PFSK-1 (cell line): ENCODE results near the gene TEAD3.

Experiments
- REST ChIP-seq, 2 experiments: IDR thresholded peaks; 2 replicates each; pipeline versions ENCODE4 v1.6.1 to v1.8.0; 2011 to 2012; ENCODE audit warnings: low read depth in 2 of 2, low read length in 2 of 2, control low read depth in 1 of 2, inconsistent platforms in 1 of 2, mild to moderate bottlenecking in 1 of 2, moderate library complexity in 1 of 2; ENCODE audit not compliant: insufficient read depth in 1 of 2
- TAF1 ChIP-seq: IDR thresholded peaks from 2 replicates; pipeline ENCODE4 v1.6.1; 2012; ENCODE audit warnings: low read length, control low read depth, borderline replicate concordance; ENCODE audit not compliant: insufficient read depth

- no peak for TF ChIP-seq TAF1
- TF ChIP-seq REST (IDR thresholded peaks at IDR 0.05; ENCODE audit: insufficient read depth in 1 of 2, low read depth in 2 of 2, low read length in 2 of 2): no peak
Observed at GRCh38 chr6:35488517-35488862, 8.4 kb downstream of the TEAD3 start.
